Activated CD4-positive, CD25-positive, alpha-beta regulatory T cell treated with anti-CD3 and anti-CD28 coated beads, Interleukin-2, amount 50 U/mL, for 24 hours (primary cell): Measurements from ENCODE around the gene GSG1L2.

Source experiments
- ATAC-seq, 2 donors: fragments of 150-1000 bp; cut with Tn5 transposase; one replicate each; pipeline ENCODE4 v1.10.0; 2021; ENCODE audit warnings: mild to moderate bottlenecking in 1 of 2, moderate library complexity in 1 of 2

GSG1L2 gene

GRCh38 chr17:9821921-9822320 lies at the start of gene GSG1L2:
GSG1L2 (minus strand) TSS chr17:9822079; CDS start chr17:9822071, 8 bp downstream.
- no peak for ATAC-seq

GRCh38 chr17:9868552-9868951 lies 46.7 kb upstream of the GSG1L2 start:
- ATAC-seq = no peak

GRCh38 chr17:9865586-9865985 lies 43.7 kb upstream of the GSG1L2 start:
- no peak for ATAC-seq

GRCh38 chr17:9862949-9863348 lies 41.1 kb upstream of the GSG1L2 start:
- no peak for ATAC-seq

GRCh38 chr17:9862220-9862619 lies 40.3 kb upstream of the GSG1L2 start:
- no peak for ATAC-seq

GRCh38 chr17:9860851-9861250 lies 39.0 kb upstream of the GSG1L2 start:
- ATAC-seq = no peak

- ATAC-seq = no peak
These were observed 37.9 kb upstream of the GSG1L2 start for GRCh38 chr17:9859781-9860180.

GRCh38 chr17:9855036-9855435 lies 33.2 kb upstream of the GSG1L2 start:
- no peak for ATAC-seq

- ATAC-seq = no peak
These were observed 32.4 kb upstream of the GSG1L2 start for GRCh38 chr17:9854255-9854654.

GRCh38 chr17:9850151-9850550 lies 28.3 kb upstream of the GSG1L2 start:
- no peak for ATAC-seq

GRCh38 chr17:9845306-9845705 lies 23.4 kb upstream of the GSG1L2 start:
- ATAC-seq = no peak

GRCh38 chr17:9844153-9844552 lies 22.3 kb upstream of the GSG1L2 start:
- ATAC-seq = no peak

GRCh38 chr17:9843152-9844010 lies 21.5 kb upstream of the GSG1L2 start:
- ATAC-seq = no peak

- no peak for ATAC-seq
These were observed 20.3 kb upstream of the GSG1L2 start for GRCh38 chr17:9842057-9842758.

GRCh38 chr17:9839433-9839832 lies 17.6 kb upstream of the GSG1L2 start:
- ATAC-seq = no peak

GRCh38 chr17:9837551-9838471 lies 15.9 kb upstream of the GSG1L2 start:
- no peak for ATAC-seq

GRCh38 chr17:9833922-9834321 lies 12.0 kb upstream of the GSG1L2 start:
- no peak for ATAC-seq

- ATAC-seq = no peak
These were observed 8.8 kb upstream of the GSG1L2 start for GRCh38 chr17:9830711-9831110.

- ATAC-seq = no peak
These were observed 7.5 kb upstream of the GSG1L2 start for GRCh38 chr17:9829343-9829742.

GRCh38 chr17:9828296-9829295 lies 6.7 kb upstream of the GSG1L2 start:
- ATAC-seq = no peak

- ATAC-seq = no peak
These were observed 3.8 kb upstream of the GSG1L2 start, which contains the start of gene GLP2R for GRCh38 chr17:9825641-9826150. GLP2R (plus strand) TSS chr17:9825924; CDS start chr17:9826064, 140 bp downstream.
